SIG-M5 (cell line): ENCODE results near the gene ANXA2R.
"Not testable (repeated sequence)": the region's sequence is repeated elsewhere in the genome, so short reads cannot be mapped to it uniquely, and the experiment has no call there.

Experiments
- DNase-seq: peaks from one replicate; lab custom pipeline; 2025; lab: John Stamatoyannopoulos, UW

Gene ANXA2R

GRCh38 chr5:43060020-43060419 lies 19.9 kb upstream of the ANXA2R start:
- DNase-seq, result not testable (repeated sequence)

- DNase-seq, result not testable (repeated sequence)
Measured at GRCh38 chr5:43055098-43055497, 15.0 kb upstream of the ANXA2R start.

- no peak for DNase-seq
Measured at GRCh38 chr5:43051684-43052083, 11.6 kb upstream of the ANXA2R start.

GRCh38 chr5:43050384-43050783 lies 10.3 kb upstream of the ANXA2R start:
- DNase-seq, result no peak

DNA sequence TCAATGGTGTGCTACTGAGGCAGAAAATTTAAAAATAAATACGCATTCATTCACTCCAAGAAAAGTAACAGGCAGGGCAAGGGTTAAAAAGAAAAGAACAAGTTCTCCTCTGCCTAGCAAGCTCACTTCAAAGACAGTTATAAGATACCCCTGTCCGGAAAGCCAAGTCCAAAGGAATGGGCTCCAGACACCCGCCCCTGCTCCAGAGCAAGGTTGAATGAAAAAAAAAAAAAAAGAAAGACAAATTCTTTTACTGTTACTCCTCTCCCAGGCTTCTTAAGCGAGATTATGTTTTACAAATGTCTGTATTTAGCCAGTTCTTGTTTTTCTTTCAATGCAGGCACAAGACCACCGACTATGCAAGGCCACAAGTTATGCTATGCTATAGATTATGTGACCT lies 9.1 kb upstream of the ANXA2R start:
- no peak for DNase-seq

DNA sequence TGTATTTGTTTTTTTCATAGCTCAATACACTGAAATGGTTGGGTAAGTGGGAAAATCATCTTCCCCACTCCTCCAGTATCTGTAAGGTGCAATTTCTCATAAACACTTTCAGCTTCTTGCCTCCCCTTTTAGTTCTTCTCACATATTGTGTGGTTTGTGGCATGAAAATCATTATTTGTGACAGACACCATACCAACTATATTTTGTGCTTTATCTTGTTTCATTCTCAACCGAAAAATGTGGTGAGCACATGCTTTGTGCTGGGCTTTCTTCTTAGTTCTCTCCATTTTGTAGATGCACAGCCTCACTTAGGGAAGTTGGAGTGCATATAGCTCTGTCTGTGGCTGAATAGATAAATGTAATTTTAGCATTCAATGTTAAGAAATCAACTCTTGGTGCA lies 6.4 kb upstream of the ANXA2R start:
- no peak for DNase-seq

DNA sequence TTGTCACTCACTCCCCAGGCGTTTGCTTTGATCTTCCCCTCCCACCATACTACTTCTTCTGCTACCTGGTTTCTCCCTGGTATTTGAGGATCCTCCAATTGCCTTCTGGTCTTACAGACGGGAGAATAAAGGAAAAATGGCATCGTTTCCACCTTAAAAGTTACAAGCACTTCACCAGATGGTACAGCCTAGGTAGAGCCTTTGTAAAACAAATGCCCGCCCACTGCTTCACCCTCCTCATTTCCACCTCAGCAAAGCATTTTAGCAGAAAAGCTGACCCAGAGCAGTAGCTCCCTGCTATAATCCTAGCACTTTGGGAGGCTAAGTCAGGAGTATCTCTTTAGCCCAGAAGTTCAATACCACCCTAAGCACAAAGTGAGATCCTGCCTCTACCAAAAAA lies 5.1 kb upstream of the ANXA2R start:
- no peak for DNase-seq

DNA sequence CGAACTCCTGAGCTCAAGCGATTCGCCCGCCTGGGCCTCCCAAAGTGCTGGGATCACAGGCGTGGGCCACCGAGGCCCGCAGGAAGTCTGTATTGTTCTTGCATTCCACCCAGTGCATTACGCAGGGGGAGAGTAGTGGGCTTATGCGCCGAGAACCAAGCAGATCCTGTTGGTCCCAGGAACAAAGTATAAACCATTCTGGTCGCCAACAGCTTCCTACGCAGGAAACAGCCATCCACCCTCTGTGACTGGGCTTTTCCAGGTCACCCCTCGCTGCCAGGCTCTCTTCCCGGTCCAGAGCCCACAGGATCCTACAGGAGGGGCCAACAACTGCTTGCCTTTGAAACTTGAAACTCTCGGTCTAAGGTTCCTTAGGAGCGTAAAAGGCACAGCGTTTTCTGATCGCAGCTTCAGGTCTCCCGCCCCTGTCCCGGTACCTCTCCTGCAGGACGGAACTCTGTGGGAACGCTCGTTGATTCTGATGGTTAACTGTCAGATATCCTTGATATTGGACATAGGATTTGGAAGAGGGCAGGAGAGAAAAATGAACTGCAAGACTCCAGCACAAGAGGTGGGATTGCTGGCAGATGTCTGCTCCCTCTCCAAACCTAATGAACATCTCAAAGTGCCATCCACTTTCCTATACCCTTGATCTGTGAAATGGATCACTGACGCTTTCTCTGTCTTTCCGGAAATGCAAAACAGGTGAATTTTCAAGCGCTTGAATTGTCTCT lies 4.2 kb upstream of the ANXA2R start:
- DNase-seq, result no peak

GRCh38 chr5:43043400-43043756 lies 3.3 kb upstream of the ANXA2R start:
- DNase-seq, result no peak

GRCh38 chr5:43042626-43043399 lies 2.7 kb upstream of the ANXA2R start:
- DNase-seq, result peak; percentile 80

GRCh38 chr5:43042176-43042625 lies 2.1 kb upstream of the ANXA2R start:
- DNase-seq, result peak; percentile 80

- peak; percentile 39 for DNase-seq
Measured at GRCh38 chr5:43041669-43042175, 1.6 kb upstream of the ANXA2R start.

GRCh38 chr5:43041110-43041668 lies 1.1 kb upstream of the ANXA2R start:
- DNase-seq, result no peak

DNA sequence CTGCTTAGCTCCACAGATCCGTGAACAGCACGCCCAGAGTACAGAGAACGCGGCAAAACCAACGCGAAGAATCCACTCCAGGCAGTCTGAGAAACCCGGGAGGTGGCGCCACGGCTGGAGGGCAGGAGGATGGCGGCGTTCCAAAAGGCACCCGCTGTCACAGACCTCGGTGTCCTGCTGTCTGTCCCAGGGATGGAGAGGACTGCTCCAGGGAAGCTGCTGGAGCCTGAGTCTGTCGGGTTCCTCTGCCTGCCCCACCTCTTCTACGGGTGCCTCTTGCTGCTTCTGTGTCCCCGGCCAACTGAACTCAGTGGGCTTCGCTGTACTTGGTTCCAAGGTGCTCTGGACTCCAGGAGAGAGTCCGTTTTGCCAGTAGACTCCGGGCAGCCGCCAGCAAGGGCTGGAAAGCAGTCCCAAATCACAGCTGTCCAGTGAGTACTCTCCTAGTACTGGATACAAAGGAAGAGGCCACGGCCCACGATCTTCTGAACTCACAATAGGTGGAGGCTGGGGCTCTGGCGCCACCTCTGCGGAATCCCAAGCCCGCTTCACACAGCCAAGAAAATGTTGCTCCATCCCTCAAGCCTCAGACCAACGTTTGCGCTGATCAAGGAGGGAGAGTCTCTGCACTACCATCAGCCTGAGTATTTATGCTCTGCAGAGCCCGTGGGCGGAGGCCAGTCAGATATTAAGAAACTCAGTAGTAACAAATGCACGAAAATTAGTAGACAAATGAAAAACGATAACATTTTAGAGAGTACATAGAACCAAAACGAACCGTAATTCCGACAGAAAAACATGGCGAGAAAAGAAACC lies 440 bp downstream of the ANXA2R start:
- DNase-seq, result no peak

GRCh38 chr5:43039152-43039470 lies 1.0 kb downstream of the ANXA2R start:
- no peak for DNase-seq

DNA sequence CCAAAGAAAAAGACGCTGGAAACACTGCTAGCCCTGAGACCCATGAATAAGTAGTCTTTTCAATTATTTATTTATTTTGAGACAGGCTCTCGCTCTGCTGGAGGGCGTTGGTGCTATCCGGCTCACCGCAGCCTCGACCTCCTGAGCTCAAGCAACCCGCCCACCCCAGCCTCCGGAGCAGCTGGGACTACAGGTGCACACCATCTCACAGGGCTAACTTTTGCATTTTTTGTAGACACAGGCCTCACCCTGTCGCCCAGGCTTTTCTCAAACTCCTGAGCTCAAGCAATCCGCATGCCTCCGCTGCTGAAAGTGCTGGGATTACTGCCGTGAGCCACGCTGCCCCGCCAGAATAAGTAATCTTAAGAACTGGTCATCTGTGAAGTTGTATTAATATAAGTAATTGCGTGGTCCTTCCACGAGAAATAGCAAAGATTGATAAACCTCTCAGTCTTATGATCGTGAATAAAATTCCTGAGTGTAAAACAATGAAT lies 1.6 kb downstream of the ANXA2R start:
- DNase-seq, result no peak

GRCh38 chr5:43037636-43038495 lies 2.3 kb downstream of the ANXA2R start:
- peak; percentile 7 for DNase-seq

DNA sequence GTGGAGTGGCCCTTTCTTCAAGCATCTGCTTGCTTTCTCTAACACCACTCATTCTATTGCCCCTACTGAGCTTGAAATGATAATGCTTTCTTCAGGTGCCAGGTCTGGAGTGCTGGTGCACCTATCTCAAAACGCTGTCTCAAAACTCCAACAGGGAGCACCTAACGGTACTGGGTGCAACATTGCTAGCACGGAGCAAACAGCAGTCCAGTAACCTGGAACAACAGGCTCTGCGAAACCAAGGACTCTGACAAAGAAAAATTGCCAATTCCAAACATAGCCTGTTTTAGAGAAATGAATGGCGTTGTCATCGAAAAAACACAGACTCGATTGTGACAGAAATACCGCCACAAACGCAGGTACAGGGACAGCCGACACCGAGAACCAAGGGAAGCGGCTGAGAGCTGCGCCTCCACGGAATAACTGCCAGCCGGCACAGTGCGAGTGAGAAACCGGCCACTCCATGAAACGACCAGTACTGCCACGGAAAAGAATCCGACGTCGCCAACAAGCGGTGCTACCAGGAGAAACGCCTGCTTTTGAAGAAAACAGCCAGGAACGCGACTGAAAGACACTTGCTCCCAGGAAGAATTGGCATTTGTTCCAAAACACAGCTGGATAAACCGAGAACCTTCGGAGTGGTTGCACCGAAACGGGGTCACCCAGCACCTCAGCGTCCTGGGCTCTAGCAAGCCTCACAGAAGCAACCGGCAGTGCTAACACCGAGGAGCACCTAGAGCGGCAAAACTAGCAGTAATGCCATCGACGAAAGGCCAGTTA lies 3.1 kb downstream of the ANXA2R start:
- no peak for DNase-seq

- DNase-seq, result no peak
Measured at GRCh38 chr5:43036409-43036808, 3.7 kb downstream of the ANXA2R start.

GRCh38 chr5:43034591-43034968 lies 5.5 kb downstream of the ANXA2R start:
- no peak for DNase-seq
